GM12891 (cell line): ENCODE results near the gene BCL7A.

ENCODE experiments used
- POLR2A ChIP-seq: IDR thresholded peaks from 2 replicates; pipeline ENCODE4 v1.6.1; 2011; ENCODE audit warnings: low read depth, low read length, control low read depth
- TAF1 ChIP-seq: IDR thresholded peaks from 2 replicates; pipeline ENCODE4 v1.6.1; 2011; ENCODE audit warnings: low read depth, low read length, control low read depth

DNA sequence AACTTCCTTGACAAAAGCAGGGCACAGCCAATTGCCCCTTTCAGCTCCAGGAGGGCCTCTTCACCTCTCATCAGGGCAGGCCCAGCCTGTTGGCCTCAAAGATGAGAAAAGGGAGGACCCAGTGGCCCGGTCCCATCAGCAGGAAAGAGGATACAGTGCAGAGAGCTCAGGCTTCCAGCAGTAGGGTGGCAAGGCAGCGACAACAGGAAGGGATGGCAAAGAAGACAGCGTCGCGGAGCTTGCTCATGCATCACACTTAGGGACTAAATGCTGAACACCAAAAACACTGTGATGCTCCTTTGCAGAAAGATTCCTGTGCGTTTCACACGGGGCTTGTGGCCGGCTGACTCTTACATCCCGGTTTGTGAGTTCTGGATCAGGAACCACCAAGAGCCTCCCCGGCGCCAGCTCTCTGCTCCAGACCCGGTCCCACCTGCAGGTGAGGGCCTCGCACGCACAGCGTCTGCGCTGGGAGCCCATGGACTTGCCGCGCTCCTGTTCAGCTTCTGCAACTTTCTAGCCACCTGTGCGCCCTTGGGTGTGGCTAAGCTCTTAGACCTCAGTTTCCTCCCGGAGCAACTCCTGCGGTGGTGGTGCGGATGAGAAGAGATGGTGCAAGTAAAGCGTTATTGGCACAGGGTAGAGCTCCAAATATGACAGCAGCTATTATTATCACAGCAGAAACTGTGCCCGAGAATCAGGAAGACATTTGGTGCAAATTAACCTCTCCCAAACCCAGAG is 15.3 kb upstream of the BCL7A start:
- TF ChIP-seq TAF1 (no peak), POLR2A (no peak)
